ENCODE results near the gene STAT1. TPM values are rescaled to one million over a fixed set of nuclear protein-coding genes. Genes with fewer than 3 reads are reported as not detected.

The STAT1 gene
- total RNA-seq, 1 donor from 2014 or later: 811 TPM

GRCh38 chr2:191032588-191033429 is 18.8 kb upstream of the STAT1 start:
- intact Hi-C loops (cut with micrococcal nuclease): no loop called here

GRCh38 chr2:191031256-191031655 is 17.3 kb upstream of the STAT1 start:
- intact Hi-C loops (cut with micrococcal nuclease): no loop called here

- intact Hi-C loops (cut with micrococcal nuclease): loop anchor here (1.0 kb wide), 5 partner anchors 8 to 249 kb away; partner anchors contain the start of gene STAT1
Observed at GRCh38 chr2:191030521-191031154, 16.7 kb upstream of the STAT1 start.

GRCh38 chr2:191029280-191029950 is 15.4 kb upstream of the STAT1 start:
- intact Hi-C loops (cut with micrococcal nuclease): no loop called here

- intact Hi-C loops (cut with micrococcal nuclease): no loop called here
Observed at GRCh38 chr2:191026377-191026776, 12.4 kb upstream of the STAT1 start.

- intact Hi-C loops (cut with micrococcal nuclease): no loop called here
Observed at GRCh38 chr2:191025135-191025534, 11.2 kb upstream of the STAT1 start.

- intact Hi-C loops (cut with micrococcal nuclease): loop anchor here (1.0 to 5.0 kb wide), 5 partner anchors 9 to 1361 kb away; partner anchors contain the start of genes ASNSD1, ORMDL1, PMS1 and STAT1
Observed at GRCh38 chr2:191023235-191023679, 9.3 kb upstream of the STAT1 start.

- intact Hi-C loops (cut with micrococcal nuclease): loop anchor here (1.0 to 5.0 kb wide), 9 partner anchors 130 to 1580 kb away; partner anchors contain the start of genes ASNSD1, MFSD6, NAB1 and NABP1
Observed at GRCh38 chr2:191020742-191021381, 6.9 kb upstream of the STAT1 start.

- intact Hi-C loops (cut with micrococcal nuclease): loop anchor here (1.0 to 5.0 kb wide), 9 partner anchors 131 to 1579 kb away; partner anchors contain the start of genes ASNSD1, MFSD6, NAB1 and NABP1
Observed at GRCh38 chr2:191020221-191020741, 6.3 kb upstream of the STAT1 start.

GRCh38 chr2:191019376-191019775 is 5.4 kb upstream of the STAT1 start:
- intact Hi-C loops (cut with micrococcal nuclease): loop anchor here (10.0 kb wide), 1 partner anchor 705 kb away; the partner anchor contains the start of gene HIBCH

GRCh38 chr2:191018643-191019119 is 4.7 kb upstream of the STAT1 start:
- intact Hi-C loops (cut with micrococcal nuclease): loop anchor here (10.0 kb wide), 1 partner anchor 704 kb away; the partner anchor contains the start of gene HIBCH

GRCh38 chr2:191018048-191018447 is 4.1 kb upstream of the STAT1 start:
- intact Hi-C loops (cut with micrococcal nuclease): loop anchor here (10.0 kb wide), 1 partner anchor 703 kb away; the partner anchor contains the start of gene HIBCH

GRCh38 chr2:191015831-191016230 is 1.9 kb upstream of the STAT1 start:
- intact Hi-C loops (cut with micrococcal nuclease): loop anchor here (2.0 to 10.0 kb wide), 2 partner anchors 481 to 701 kb away; partner anchors contain the start of genes HIBCH and NEMP2

GRCh38 chr2:191015239-191015638 is 1.3 kb upstream of the STAT1 start:
- intact Hi-C loops (cut with micrococcal nuclease): loop anchor here (2.0 to 10.0 kb wide), 2 partner anchors 480 to 700 kb away; partner anchors contain the start of genes HIBCH and NEMP2

GRCh38 chr2:191014653-191015020 is 666 bp upstream of the STAT1 start:
- intact Hi-C loops (cut with micrococcal nuclease): loop anchor here (1.0 to 10.0 kb wide), 9 partner anchors 9 to 1252 kb away; partner anchors contain the start of genes HIBCH, NABP1, NEMP2 and OSGEPL1

GRCh38 chr2:191013682-191013931 is 364 bp downstream of the STAT1 start:
- intact Hi-C loops (cut with micrococcal nuclease): loop anchor here (1.0 to 10.0 kb wide), 4 partner anchors 25 to 1251 kb away; partner anchors contain the start of genes HIBCH and OSGEPL1

GRCh38 chr2:191012845-191013681 is 908 bp downstream of the STAT1 start:
- intact Hi-C loops (cut with micrococcal nuclease): loop anchor here (1.0 to 10.0 kb wide), 4 partner anchors 25 to 1251 kb away; partner anchors contain the start of genes HIBCH and OSGEPL1

GRCh38 chr2:191012346-191012745 is 1.6 kb downstream of the STAT1 start:
- intact Hi-C loops (cut with micrococcal nuclease): loop anchor here (5.0 to 10.0 kb wide), 3 partner anchors 50 to 1250 kb away; partner anchors contain the start of genes HIBCH and OSGEPL1

Measured in T-helper 1 cell treated with Interleukin-12 subunit alpha and Interleukin-12 subunit beta and Interleukin-4 antibody, amounts not matched to agents 30 ng/mL and 1 ng/mL, for 36 hours (primary cell).